Renal pelvis (tissue), 4 donors: Measurements from ENCODE around the gene INHBB. TPM values are rescaled to one million over a fixed set of nuclear protein-coding genes. Genes with fewer than 3 reads are reported as not detected.
"Not testable (repeated sequence)": the region's sequence is repeated elsewhere in the genome, so short reads cannot be mapped to it uniquely, and the experiment has no call there.

Experiments used
- DNase-seq: peaks from one replicate; pipeline ENCODE4 v3.0.0-alpha.2; 2013
- polyA plus RNA-seq, 3 donors: library from polyadenylated mRNA; unstranded; fragments of 120-200 nt; gene quantifications; one replicate each; pipeline ENCODE4 v1.2.1, GENCODE V29; 2013; ENCODE audit not compliant: insufficient read length in 3 of 3

INHBB gene
- polyA plus RNA-seq, 3 donors, result 0.06 TPM; not detected in 1

- DNase-seq, result no peak
Measured at GRCh38 chr2:120315367-120316033, 30.4 kb upstream of the INHBB start.

- no peak for DNase-seq
Measured at GRCh38 chr2:120316071-120316470, 29.9 kb upstream of the INHBB start.

- no peak for DNase-seq
Measured at GRCh38 chr2:120316528-120317179, 29.3 kb upstream of the INHBB start.

- no peak for DNase-seq
Measured at GRCh38 chr2:120317180-120317533, 28.8 kb upstream of the INHBB start.

- no peak for DNase-seq
Measured at GRCh38 chr2:120317916-120318315, 28.0 kb upstream of the INHBB start.

GRCh38 chr2:120318626-120319025, 27.3 kb upstream of the INHBB start:
- no peak for DNase-seq

GRCh38 chr2:120319123-120319522, 26.8 kb upstream of the INHBB start:
- DNase-seq, result no peak

- no peak for DNase-seq
Measured at GRCh38 chr2:120319686-120320317, 26.1 kb upstream of the INHBB start.

- DNase-seq, result no peak
Measured at GRCh38 chr2:120320318-120320851, 25.6 kb upstream of the INHBB start.

- not testable (repeated sequence) for DNase-seq
Measured at GRCh38 chr2:120320887-120321556, 24.9 kb upstream of the INHBB start.

- DNase-seq, result no peak
Measured at GRCh38 chr2:120321721-120322284, 24.1 kb upstream of the INHBB start.

GRCh38 chr2:120322329-120322728, 23.6 kb upstream of the INHBB start:
- no peak for DNase-seq

GRCh38 chr2:120323214-120323613, 22.7 kb upstream of the INHBB start:
- no peak for DNase-seq

- no peak for DNase-seq
Measured at GRCh38 chr2:120323807-120324399, 22.0 kb upstream of the INHBB start.

GRCh38 chr2:120324933-120325332, 21.0 kb upstream of the INHBB start:
- no peak for DNase-seq

GRCh38 chr2:120326066-120326465, 19.9 kb upstream of the INHBB start:
- DNase-seq, result no peak

- no peak for DNase-seq
Measured at GRCh38 chr2:120330946-120331822, 14.8 kb upstream of the INHBB start.

- no peak for DNase-seq
Measured at GRCh38 chr2:120331903-120332302, 14.0 kb upstream of the INHBB start.

- no peak for DNase-seq
Measured at GRCh38 chr2:120332384-120332783, 13.6 kb upstream of the INHBB start.

- DNase-seq, result no peak
Measured at GRCh38 chr2:120334068-120334467, 11.9 kb upstream of the INHBB start.

GRCh38 chr2:120336749-120337148, 9.2 kb upstream of the INHBB start:
- no peak for DNase-seq
